Osteocyte (in vitro differentiated cells): Measurements from ENCODE around the gene SLC26A6. TPM values are rescaled to one million over a fixed set of nuclear protein-coding genes. Genes with fewer than 3 reads are reported as not detected.

ENCODE experiments used
- DNase-seq: peaks from one replicate; pipeline ENCODE4 v3.0.0; 2021; ENCODE audit warnings: mixed read lengths; ENCODE audit not compliant: unreplicated experiment; ENCODE audit errors: extremely low spot score
- H3K27ac Mint-ChIP-seq: one replicate; pipeline ENCODE4 v1.8.0; 2021; ENCODE audit warnings: mild to moderate bottlenecking, mixed read lengths; ENCODE audit not compliant: unreplicated experiment
- H3K27me3 Mint-ChIP-seq: one replicate; pipeline ENCODE4 v1.8.0; 2021; ENCODE audit warnings: mixed read lengths; ENCODE audit not compliant: unreplicated experiment
- H3K36me3 Mint-ChIP-seq: one replicate; pipeline ENCODE4 v1.8.0; 2021; ENCODE audit warnings: mixed read lengths; ENCODE audit not compliant: unreplicated experiment
- H3K4me1 Mint-ChIP-seq: one replicate; pipeline ENCODE4 v1.8.0; 2021; ENCODE audit warnings: mixed read lengths; ENCODE audit not compliant: unreplicated experiment
- H3K4me3 Mint-ChIP-seq: one replicate; pipeline ENCODE4 v1.8.0; 2021; ENCODE audit warnings: mild to moderate bottlenecking, moderate library complexity, mixed read lengths; ENCODE audit not compliant: unreplicated experiment
- H3K9me3 Mint-ChIP-seq: one replicate; pipeline ENCODE4 v1.8.0; 2021; ENCODE audit warnings: mixed read lengths; ENCODE audit not compliant: unreplicated experiment
- total RNA-seq: library from RNA; stranded (reverse); gene quantifications from 2 replicates; pipeline ENCODE4 v1.2.1, GENCODE V29; 2021
- TF ChIP-seq, protein P1 (sequence below): fragments of 200-600 bp; sonication (generic); IDR thresholded peaks from 2 replicates; pipeline ENCODE4 v1.5.0; 2021; ENCODE audit warnings: antibody characterized with exemption, mild to moderate bottlenecking, moderate library complexity

Gene SLC26A6
- total RNA-seq, 1 donor from 2014 or later, result 66.2 TPM

DNA sequence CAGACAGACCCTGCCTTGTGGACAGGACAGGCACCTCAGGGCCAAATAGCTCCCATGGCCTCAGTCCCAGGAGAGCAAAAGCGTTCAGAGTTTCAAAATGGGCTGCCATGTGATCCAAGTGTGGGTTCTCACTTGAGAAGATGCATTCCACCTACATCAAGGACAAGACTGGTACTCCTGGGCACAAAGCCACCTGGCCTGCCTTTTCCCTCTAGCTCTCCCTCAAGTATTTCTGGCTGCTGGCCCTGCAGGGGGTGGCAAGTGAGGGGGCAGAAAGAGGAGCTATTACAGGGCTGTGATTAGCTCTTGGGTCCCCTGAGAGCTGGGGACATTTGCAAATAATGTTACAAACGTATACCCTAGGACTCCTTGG, 33.7 kb downstream of the SLC26A6 start:
- DNase-seq, result no peak
- H3K27me3 Mint-ChIP-seq, result no peaks in the 10 kb centered on the region
- no peak overlapping the region for H3K27ac Mint-ChIP-seq
- TF ChIP-seq, protein P1, sequence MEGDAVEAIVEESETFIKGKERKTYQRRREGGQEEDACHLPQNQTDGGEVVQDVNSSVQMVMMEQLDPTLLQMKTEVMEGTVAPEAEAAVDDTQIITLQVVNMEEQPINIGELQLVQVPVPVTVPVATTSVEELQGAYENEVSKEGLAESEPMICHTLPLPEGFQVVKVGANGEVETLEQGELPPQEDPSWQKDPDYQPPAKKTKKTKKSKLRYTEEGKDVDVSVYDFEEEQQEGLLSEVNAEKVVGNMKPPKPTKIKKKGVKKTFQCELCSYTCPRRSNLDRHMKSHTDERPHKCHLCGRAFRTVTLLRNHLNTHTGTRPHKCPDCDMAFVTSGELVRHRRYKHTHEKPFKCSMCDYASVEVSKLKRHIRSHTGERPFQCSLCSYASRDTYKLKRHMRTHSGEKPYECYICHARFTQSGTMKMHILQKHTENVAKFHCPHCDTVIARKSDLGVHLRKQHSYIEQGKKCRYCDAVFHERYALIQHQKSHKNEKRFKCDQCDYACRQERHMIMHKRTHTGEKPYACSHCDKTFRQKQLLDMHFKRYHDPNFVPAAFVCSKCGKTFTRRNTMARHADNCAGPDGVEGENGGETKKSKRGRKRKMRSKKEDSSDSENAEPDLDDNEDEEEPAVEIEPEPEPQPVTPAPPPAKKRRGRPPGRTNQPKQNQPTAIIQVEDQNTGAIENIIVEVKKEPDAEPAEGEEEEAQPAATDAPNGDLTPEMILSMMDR, result no peak
- H3K4me1 Mint-ChIP-seq, result peaks cover 42% of the 10 kb centered on the region
- peaks cover 54% of the 10 kb centered on the region for H3K36me3 Mint-ChIP-seq
- no peaks in the 10 kb centered on the region for H3K9me3 Mint-ChIP-seq
- no peak overlapping the region for H3K4me3 Mint-ChIP-seq

DNA sequence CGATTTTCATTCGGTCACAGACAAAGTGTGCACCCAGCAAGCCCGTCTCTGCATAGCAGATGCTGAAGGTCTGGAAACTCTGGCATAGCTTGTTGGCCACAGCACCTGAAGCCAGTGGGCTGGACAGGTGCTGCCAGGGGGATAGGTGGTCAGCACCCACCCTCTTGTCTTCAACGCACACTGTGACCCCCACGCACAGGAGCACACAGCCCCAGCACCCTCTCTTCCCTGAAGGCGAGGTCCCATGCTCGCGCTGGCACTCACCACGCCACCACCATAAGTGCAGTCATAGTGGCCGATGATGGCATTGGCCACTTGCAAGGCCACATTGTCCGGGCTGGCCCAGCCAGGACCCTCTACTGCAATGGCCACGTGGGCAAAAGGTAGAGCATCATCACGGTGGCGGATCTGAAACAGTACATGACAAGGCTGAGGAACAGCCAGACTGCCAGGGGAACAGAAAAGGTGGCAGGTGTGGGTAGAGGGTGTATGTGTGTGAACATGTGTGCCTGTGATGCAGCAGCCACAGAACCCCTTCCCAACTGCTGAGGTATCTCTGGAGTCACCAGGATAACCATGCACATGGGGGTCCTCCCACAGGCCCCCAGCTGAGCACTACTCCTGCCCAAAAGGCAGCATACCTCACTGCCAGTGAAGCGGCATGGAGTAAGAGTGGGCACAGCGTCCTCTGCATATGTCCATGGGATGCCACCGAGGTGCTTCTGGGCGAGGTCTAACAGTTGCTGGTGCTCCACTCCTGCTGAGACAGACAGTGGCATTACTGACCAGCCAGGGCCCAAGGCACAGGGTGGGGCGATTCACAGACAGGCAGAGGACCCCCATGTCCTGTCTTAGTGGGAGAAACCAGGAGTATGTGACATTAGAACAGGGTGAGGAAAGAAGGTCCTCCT, 34.3 kb downstream of the SLC26A6 start:
- H3K27ac Mint-ChIP-seq, result no peak overlapping the region

DNA sequence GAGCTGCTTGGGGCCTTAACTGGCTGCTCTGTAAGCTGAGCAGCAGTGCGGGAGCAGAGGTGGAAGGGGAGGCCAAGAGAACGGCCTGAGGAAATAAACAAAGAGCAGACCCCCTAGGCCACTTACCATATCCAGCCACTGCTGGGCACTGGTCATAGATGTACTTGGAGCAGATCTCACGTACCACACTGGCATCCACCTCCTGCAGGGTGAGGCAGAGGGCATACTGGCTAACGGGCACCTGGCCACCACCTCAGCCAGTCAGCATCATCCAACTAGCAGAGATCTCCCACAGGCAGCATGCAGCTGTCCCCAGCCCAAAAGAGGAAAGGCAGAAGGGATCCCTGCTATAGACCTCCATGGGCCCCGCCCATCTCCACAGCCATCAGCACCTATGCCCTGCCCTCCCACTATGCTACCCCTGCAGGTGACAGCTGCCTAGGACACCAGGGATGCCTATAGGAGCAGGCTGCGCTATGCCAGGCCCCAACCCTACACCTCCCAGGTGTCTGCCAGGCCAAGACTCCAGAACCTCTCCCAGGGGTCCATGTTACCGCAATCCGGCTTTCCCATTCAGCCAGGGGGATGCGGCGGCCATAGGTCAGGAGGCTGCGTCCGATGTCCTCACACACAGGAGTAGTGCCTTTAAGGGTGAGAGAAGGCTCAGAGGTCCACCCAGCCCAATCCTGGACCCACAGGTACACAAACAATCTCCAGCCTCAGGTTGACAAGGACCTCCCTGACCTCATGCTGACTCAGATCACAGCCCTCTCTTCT, 35.6 kb downstream of the SLC26A6 start:
- Mint-ChIP-seq H3K9me3 (no peaks in the 10 kb centered on the region), H3K4me1 (peaks cover 56% of the 10 kb centered on the region), H3K4me3 (no peak overlapping the region), H3K36me3 (peaks cover 43% of the 10 kb centered on the region), H3K27me3 (no peaks in the 10 kb centered on the region), H3K27ac (peak overlapping the region; percentile 95)
- TF ChIP-seq, protein P1, result no peak
- no peak for DNase-seq

More for the DNA sequence above, 34.3 kb downstream of the SLC26A6 start:
- Mint-ChIP-seq H3K4me3 (no peak overlapping the region), H3K4me1 (peaks cover 48% of the 10 kb centered on the region), H3K9me3 (no peaks in the 10 kb centered on the region), H3K36me3 (peaks cover 51% of the 10 kb centered on the region), H3K27me3 (no peaks in the 10 kb centered on the region)
- TF ChIP-seq, protein P1, result no peak
- DNase-seq, result no peak

DNA sequence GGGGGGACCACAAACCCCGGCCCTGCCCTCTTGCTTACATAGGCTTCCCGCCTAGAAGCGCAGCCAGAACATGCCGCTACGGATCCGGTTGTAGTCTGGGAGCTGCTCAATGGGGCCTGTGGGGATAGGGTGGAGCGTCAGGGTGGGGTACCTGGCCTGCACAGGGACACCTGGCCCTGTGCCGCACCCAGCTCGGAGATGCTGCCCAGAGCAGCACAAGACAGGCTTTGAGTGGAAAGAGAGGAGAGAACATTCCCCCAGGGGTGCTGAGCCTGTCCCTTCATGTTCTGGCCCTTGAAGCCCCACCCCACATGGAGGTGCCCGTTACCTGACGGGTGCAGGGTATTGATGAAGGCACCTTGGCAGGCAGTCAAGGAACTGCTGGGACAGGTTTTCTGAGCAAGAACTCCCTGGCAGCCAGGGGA, 36.2 kb downstream of the SLC26A6 start:
- Mint-ChIP-seq H3K36me3 (peaks cover 38% of the 10 kb centered on the region), H3K9me3 (no peaks in the 10 kb centered on the region), H3K27ac (peak overlapping the region; percentile 95), H3K27me3 (no peaks in the 10 kb centered on the region), H3K4me1 (peaks cover 61% of the 10 kb centered on the region), H3K4me3 (peak overlapping the region; percentile 51)
- TF ChIP-seq, protein P1, result no peak
- no peak for DNase-seq
